Measurements from ENCODE around the gene RBM3. TPM values are rescaled to one million over a fixed set of nuclear protein-coding genes. Genes with fewer than 3 reads are reported as not detected.

RBM3 gene
- total RNA-seq, 1 donor from 2014 or later = 264 TPM

DNA sequence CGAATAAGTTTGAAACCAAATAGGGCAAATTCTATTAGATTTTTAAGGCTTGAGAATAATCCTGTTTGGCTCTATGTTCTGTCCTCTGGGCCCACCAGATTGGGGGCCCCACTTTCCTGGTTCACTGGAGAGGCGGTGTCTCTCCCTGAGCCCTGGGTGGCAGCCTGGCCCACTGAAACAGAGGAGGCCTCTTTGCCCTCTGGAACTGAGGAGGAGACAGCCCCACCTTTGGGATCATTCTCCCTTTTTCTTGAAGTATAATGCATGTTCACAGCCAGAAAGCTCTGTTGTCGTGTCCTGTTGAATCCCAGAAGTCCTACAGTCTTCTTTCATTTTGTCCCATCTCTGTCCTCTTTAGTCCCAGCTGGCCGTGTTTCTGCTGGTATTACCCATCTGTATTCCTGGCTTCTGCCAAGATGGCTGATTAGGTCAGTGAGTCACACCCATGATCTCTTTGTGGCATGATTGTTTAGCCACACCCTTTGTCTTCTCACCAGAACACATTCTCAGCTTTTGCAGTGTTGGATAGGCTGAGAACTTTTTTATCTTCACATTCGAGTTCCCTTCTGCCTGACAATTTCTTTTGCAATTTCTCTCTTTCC is 42.8 kb upstream of the RBM3 start:
- H3K4me1 Mint-ChIP-seq (ENCODE audit: low read depth, unreplicated experiment) = peaks cover 6% of the 10 kb centered on the region
- FAIRE-seq = peak; percentile 99
- H3K79me2 ChIP-seq (ENCODE audit: insufficient read depth, low read length) = no peaks in the 10 kb centered on the region
- peak overlapping the region; percentile 93 for H3K27ac Mint-ChIP-seq (ENCODE audit: unreplicated experiment)
- peaks cover 9% of the 10 kb centered on the region for H3K4me1 ChIP-seq (ENCODE audit: insufficient read depth, low read length)
- no peaks in the 10 kb centered on the region for H3K27me3 ChIP-seq (ENCODE audit: insufficient read depth, low read length)
- H3K4me3 ChIP-seq (ENCODE audit: insufficient read depth, low read depth, low read length) = no peak overlapping the region
- no peak for TF ChIP-seq EZH2 (IDR thresholded peaks at IDR 0.05; ENCODE audit: insufficient read depth, low read length)
- no peak for TF ChIP-seq CTCF (IDR thresholded peaks at IDR 0.05; ENCODE audit: insufficient read depth, low read depth, low read length)
- H3K9ac ChIP-seq (ENCODE audit: low read length) = peak overlapping the region; percentile 44
- H4K20me1 ChIP-seq (ENCODE audit: insufficient read depth, low read length) = no peaks in the 10 kb centered on the region
- no peak overlapping the region for H3K4me3 Mint-ChIP-seq (ENCODE audit: unreplicated experiment)
- peaks cover 11% of the 10 kb centered on the region for H3K36me3 Mint-ChIP-seq (ENCODE audit: low read depth, unreplicated experiment)
- H3K27me3 Mint-ChIP-seq (ENCODE audit: low read depth, unreplicated experiment) = no peaks in the 10 kb centered on the region
- peak overlapping the region; percentile 78 for H3K27ac ChIP-seq (ENCODE audit: low read depth, low read length)
- no peaks in the 10 kb centered on the region for H3K9me3 Mint-ChIP-seq (ENCODE audit: unreplicated experiment)
- peak overlapping the region; percentile 31 for H3K4me2 ChIP-seq (ENCODE audit: low read length)
- no peak overlapping the region for H2AFZ ChIP-seq (ENCODE audit: low read depth, low read length)
- peak; percentile 82 for DNase-seq (ENCODE audit: low read depth)
- no peaks in the 10 kb centered on the region for H3K9me3 ChIP-seq (ENCODE audit: insufficient read depth, low read depth, low read length)
- peaks cover 7% of the 10 kb centered on the region for H3K36me3 ChIP-seq (ENCODE audit: insufficient read depth, low read length)

DNA sequence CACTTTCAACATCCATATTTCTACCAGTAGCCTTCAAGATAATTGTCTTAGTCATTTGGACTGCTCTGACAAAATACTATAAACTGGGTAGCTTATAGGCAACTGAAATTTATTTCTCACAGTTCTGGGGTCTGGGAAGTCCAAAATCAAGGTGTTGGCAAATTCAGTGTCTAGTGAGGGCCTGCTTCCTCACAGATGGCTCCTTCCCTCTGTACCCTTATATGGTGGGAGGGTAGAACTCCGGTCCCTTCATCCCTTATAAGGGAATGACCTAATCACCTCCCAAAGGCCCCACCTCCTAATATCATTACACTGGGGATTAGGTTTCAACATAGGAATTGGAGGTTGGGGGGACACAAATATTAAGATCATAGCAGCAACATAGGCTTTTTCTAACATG is 42.1 kb upstream of the RBM3 start:
- H3K9ac ChIP-seq (ENCODE audit: low read length) = peak overlapping the region; percentile 44
- Mint-ChIP-seq H3K36me3 (ENCODE audit: low read depth, unreplicated experiment) (peaks cover 11% of the 10 kb centered on the region), H3K27me3 (ENCODE audit: low read depth, unreplicated experiment) (no peaks in the 10 kb centered on the region), H3K9me3 (ENCODE audit: unreplicated experiment) (no peaks in the 10 kb centered on the region), H3K4me1 (ENCODE audit: low read depth, unreplicated experiment) (peaks cover 6% of the 10 kb centered on the region), H3K27ac (ENCODE audit: unreplicated experiment) (peak overlapping the region; percentile 58), H3K4me3 (ENCODE audit: unreplicated experiment) (no peak overlapping the region)
- peaks cover 9% of the 10 kb centered on the region for H3K4me1 ChIP-seq (ENCODE audit: insufficient read depth, low read length)
- FAIRE-seq (no peak), DNase-seq (ENCODE audit: low read depth) (no peak)
- no peaks in the 10 kb centered on the region for H3K79me2 ChIP-seq (ENCODE audit: insufficient read depth, low read length)
- H4K20me1 ChIP-seq (ENCODE audit: insufficient read depth, low read length) = no peaks in the 10 kb centered on the region
- peaks cover 7% of the 10 kb centered on the region for H3K36me3 ChIP-seq (ENCODE audit: insufficient read depth, low read length)
- no peak overlapping the region for H3K4me2 ChIP-seq (ENCODE audit: low read length)
- H2AFZ ChIP-seq (ENCODE audit: low read depth, low read length) = no peak overlapping the region
- H3K9me3 ChIP-seq (ENCODE audit: insufficient read depth, low read depth, low read length) = no peaks in the 10 kb centered on the region
- no peaks in the 10 kb centered on the region for H3K27me3 ChIP-seq (ENCODE audit: insufficient read depth, low read length)
- H3K4me3 ChIP-seq (ENCODE audit: insufficient read depth, low read depth, low read length) = no peak overlapping the region
- peak overlapping the region; percentile 62 for H3K27ac ChIP-seq (ENCODE audit: low read depth, low read length)
- no peak for TF ChIP-seq EZH2 (IDR thresholded peaks at IDR 0.05; ENCODE audit: insufficient read depth, low read length)
- TF ChIP-seq CTCF (IDR thresholded peaks at IDR 0.05; ENCODE audit: insufficient read depth, low read depth, low read length) = no peak

- Mint-ChIP-seq H3K9me3 (ENCODE audit: unreplicated experiment) (no peaks in the 10 kb centered on the region), H3K4me3 (ENCODE audit: unreplicated experiment) (no peak overlapping the region)
These were observed 41.1 kb upstream of the RBM3 start for GRCh38 chrX:48533165-48533564.

More at GRCh38 chrX:48533165-48533564, 41.1 kb upstream of the RBM3 start:
- peaks cover 8% of the 10 kb centered on the region for H3K36me3 Mint-ChIP-seq (ENCODE audit: low read depth, unreplicated experiment)
- Histone ChIP-seq H3K4me1 (ENCODE audit: insufficient read depth, low read length) (peaks cover 9% of the 10 kb centered on the region), H3K36me3 (ENCODE audit: insufficient read depth, low read length) (peaks cover 4% of the 10 kb centered on the region), H3K9ac (ENCODE audit: low read length) (no peak overlapping the region), H3K4me2 (ENCODE audit: low read length) (no peak overlapping the region), H3K9me3 (ENCODE audit: insufficient read depth, low read depth, low read length) (no peaks in the 10 kb centered on the region), H3K79me2 (ENCODE audit: insufficient read depth, low read length) (no peaks in the 10 kb centered on the region), H3K27ac (ENCODE audit: low read depth, low read length) (no peak overlapping the region), H3K27me3 (ENCODE audit: insufficient read depth, low read length) (no peaks in the 10 kb centered on the region), H4K20me1 (ENCODE audit: insufficient read depth, low read length) (no peaks in the 10 kb centered on the region), H2AFZ (ENCODE audit: low read depth, low read length) (no peak overlapping the region), H3K4me3 (ENCODE audit: insufficient read depth, low read depth, low read length) (no peak overlapping the region)
- no peaks in the 10 kb centered on the region for H3K27me3 Mint-ChIP-seq (ENCODE audit: low read depth, unreplicated experiment)
- TF ChIP-seq EZH2 (IDR thresholded peaks at IDR 0.05; ENCODE audit: insufficient read depth, low read length) (no peak), CTCF (IDR thresholded peaks at IDR 0.05; ENCODE audit: insufficient read depth, low read depth, low read length) (no peak)
- peaks cover 6% of the 10 kb centered on the region for H3K4me1 Mint-ChIP-seq (ENCODE audit: low read depth, unreplicated experiment)
- FAIRE-seq (peak; percentile 93), DNase-seq (ENCODE audit: low read depth) (no peak)
- H3K27ac Mint-ChIP-seq (ENCODE audit: unreplicated experiment) = no peak overlapping the region
